Measurements from ENCODE around the gene MAB21L2.

- TF ChIP-seq POLR2A (IDR thresholded peaks at IDR 0.05) (no peak), CTCF (IDR thresholded peaks at IDR 0.05 in 8 of 11, conservative IDR thresholded peaks at IDR 0.05 in 3 of 11) (no peak)
Observed at GRCh38 chr4:150593996-150594395, 12.0 kb downstream of the MAB21L2 start.

All from spleen (tissue), 7 donors.